ENCODE data around the gene ANXA5. TPM values are rescaled to one million over a fixed set of nuclear protein-coding genes. Genes with fewer than 3 reads are reported as not detected.
A peak's percentile ranks its signal among the peaks of the same experiment; 100 is the strongest.

The ANXA5 gene
- total RNA-seq, 1 donor from 2014 or later = 216 TPM

DNA sequence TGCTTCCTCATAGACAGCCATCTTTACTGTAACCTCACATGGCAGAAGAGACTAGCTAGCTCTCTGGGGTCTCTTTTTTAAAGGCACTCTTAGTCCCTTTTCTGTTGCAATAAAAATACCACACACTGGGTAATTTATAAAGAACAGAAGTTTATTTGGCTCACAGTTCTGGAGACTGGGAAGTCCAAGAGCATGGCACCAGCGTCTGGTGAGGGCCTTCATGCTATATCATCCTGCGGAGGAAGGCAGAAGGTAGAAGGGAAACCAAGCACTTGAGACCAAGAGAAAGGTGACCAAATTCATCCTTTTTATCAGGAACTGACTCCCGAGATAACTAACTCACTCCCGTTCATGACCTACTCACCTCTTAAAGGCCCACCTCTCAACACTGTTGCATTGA is 5.4 kb upstream of the ANXA5 start:
- no peak overlapping the region for H3K4me3 ChIP-seq
- peaks cover 3% of the 10 kb centered on the region for H3K27me3 Mint-ChIP-seq (ENCODE audit: insufficient read depth, low read depth)
- no peak overlapping the region for H3K27ac Mint-ChIP-seq
- no peaks in the 10 kb centered on the region for H3K4me1 ChIP-seq
- H3K4me3 Mint-ChIP-seq = no peak overlapping the region
- H3K4me1 Mint-ChIP-seq = peaks cover 9% of the 10 kb centered on the region
- no peaks in the 10 kb centered on the region for H3K9me3 ChIP-seq (ENCODE audit: low read depth)
- no peak overlapping the region for H3K9ac ChIP-seq
- no peaks in the 10 kb centered on the region for H3K27me3 ChIP-seq
- no peak for DNase-seq (ENCODE audit: low spot score)
- TF ChIP-seq EZH2phosphoT487 (IDR thresholded peaks at IDR 0.05) (no peak), EZH2 (IDR thresholded peaks at IDR 0.05) (no peak)
- TF ChIP-seq, protein P1, sequence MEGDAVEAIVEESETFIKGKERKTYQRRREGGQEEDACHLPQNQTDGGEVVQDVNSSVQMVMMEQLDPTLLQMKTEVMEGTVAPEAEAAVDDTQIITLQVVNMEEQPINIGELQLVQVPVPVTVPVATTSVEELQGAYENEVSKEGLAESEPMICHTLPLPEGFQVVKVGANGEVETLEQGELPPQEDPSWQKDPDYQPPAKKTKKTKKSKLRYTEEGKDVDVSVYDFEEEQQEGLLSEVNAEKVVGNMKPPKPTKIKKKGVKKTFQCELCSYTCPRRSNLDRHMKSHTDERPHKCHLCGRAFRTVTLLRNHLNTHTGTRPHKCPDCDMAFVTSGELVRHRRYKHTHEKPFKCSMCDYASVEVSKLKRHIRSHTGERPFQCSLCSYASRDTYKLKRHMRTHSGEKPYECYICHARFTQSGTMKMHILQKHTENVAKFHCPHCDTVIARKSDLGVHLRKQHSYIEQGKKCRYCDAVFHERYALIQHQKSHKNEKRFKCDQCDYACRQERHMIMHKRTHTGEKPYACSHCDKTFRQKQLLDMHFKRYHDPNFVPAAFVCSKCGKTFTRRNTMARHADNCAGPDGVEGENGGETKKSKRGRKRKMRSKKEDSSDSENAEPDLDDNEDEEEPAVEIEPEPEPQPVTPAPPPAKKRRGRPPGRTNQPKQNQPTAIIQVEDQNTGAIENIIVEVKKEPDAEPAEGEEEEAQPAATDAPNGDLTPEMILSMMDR (IDR thresholded peaks at IDR 0.05) = no peak
- no peak overlapping the region for H3K4me2 ChIP-seq
- H3F3A ChIP-seq (ENCODE audit: low read depth) = peaks cover 8% of the 10 kb centered on the region
- no peaks in the 10 kb centered on the region for H3K36me3 Mint-ChIP-seq
- no peaks in the 10 kb centered on the region for H3K79me2 ChIP-seq (ENCODE audit: low read depth)
- no peaks in the 10 kb centered on the region for H4K20me1 ChIP-seq (ENCODE audit: low read depth)
- no peak overlapping the region for H3K27ac ChIP-seq
- H2AFZ ChIP-seq (replicated peaks) = no peak overlapping the region
- peaks cover 6% of the 10 kb centered on the region for H3K9me3 Mint-ChIP-seq
- no peaks in the 10 kb centered on the region for H3K36me3 ChIP-seq

DNA sequence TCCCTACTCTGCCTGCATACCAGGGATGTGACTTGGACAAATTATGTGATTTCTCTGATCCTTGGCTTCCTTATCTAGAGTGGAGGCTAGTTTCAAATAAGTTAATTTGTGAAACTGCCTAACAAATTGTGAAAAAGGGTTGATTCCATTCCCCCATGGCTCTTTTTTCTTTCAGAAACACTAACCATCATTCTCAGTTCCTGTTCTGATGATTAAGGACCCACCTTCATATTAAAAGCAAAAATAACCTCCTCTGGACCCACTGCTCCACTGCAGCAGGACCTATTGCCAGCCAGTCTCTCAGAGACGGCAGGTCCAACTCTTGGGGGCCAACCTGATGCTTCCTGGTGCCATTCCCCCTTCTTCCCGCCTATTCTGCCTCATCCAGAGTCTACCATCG is 4.5 kb upstream of the ANXA5 start:
- no peaks in the 10 kb centered on the region for H3K36me3 ChIP-seq
- peaks cover 1% of the 10 kb centered on the region for H3K9me3 Mint-ChIP-seq
- DNase-seq (ENCODE audit: low spot score) = no peak
- peaks cover 9% of the 10 kb centered on the region for H3K4me1 Mint-ChIP-seq
- no peak overlapping the region for H3K27ac Mint-ChIP-seq
- no peak overlapping the region for H2AFZ ChIP-seq (replicated peaks)
- H3K36me3 Mint-ChIP-seq = no peaks in the 10 kb centered on the region
- peaks cover 12% of the 10 kb centered on the region for H3F3A ChIP-seq (ENCODE audit: low read depth)
- no peak overlapping the region for H3K4me2 ChIP-seq
- H3K27me3 Mint-ChIP-seq (ENCODE audit: insufficient read depth, low read depth) = peaks cover 3% of the 10 kb centered on the region
- H3K79me2 ChIP-seq (ENCODE audit: low read depth) = no peaks in the 10 kb centered on the region
- no peak overlapping the region for H3K27ac ChIP-seq
- H3K27me3 ChIP-seq = no peaks in the 10 kb centered on the region
- no peak overlapping the region for H3K4me3 ChIP-seq
- no peaks in the 10 kb centered on the region for H3K9me3 ChIP-seq (ENCODE audit: low read depth)
- no peak overlapping the region for H3K9ac ChIP-seq
- no peak overlapping the region for H3K4me3 Mint-ChIP-seq
- TF ChIP-seq EZH2 (IDR thresholded peaks at IDR 0.05) = no peak
- TF ChIP-seq EZH2phosphoT487 (IDR thresholded peaks at IDR 0.05) = no peak
- TF ChIP-seq, protein P1 (IDR thresholded peaks at IDR 0.05) = no peak
- no peaks in the 10 kb centered on the region for H3K4me1 ChIP-seq
- no peaks in the 10 kb centered on the region for H4K20me1 ChIP-seq (ENCODE audit: low read depth)

DNA sequence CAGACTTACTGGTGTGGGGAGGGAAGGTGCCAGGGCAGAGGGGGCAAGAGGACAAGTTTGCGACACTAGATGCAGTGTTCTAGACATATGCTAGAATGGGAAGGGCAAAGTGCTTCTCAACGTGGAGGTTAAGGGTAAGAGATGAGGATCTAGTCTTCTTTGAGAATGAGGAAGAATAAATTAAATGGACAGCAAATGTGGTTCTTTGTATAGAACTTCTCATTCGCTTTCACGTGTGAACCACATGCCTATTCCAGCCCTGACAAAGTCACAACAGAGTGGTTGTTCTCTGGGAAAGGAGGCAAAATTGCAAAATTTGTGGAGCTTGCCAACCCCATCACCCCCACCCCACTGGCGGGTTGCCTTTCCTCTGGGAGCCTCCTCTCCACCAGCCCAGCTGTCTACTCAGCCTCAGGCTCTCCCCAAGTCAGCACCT is 1.5 kb upstream of the ANXA5 start:
- peak overlapping the region; percentile 88 for H3K4me2 ChIP-seq
- peak overlapping the region; percentile 88 for H3K4me3 Mint-ChIP-seq
- H3K36me3 Mint-ChIP-seq = no peaks in the 10 kb centered on the region

More for the DNA sequence above, 1.5 kb upstream of the ANXA5 start:
- Mint-ChIP-seq H3K9me3 (no peaks in the 10 kb centered on the region), H3K27me3 (ENCODE audit: insufficient read depth, low read depth) (no peaks in the 10 kb centered on the region), H3K27ac (no peak overlapping the region), H3K4me1 (peaks cover 18% of the 10 kb centered on the region)
- TF ChIP-seq, protein P1 (IDR thresholded peaks at IDR 0.05) = no peak
- TF ChIP-seq EZH2phosphoT487 (IDR thresholded peaks at IDR 0.05) (no peak), EZH2 (IDR thresholded peaks at IDR 0.05) (no peak)
- no peaks in the 10 kb centered on the region for H3K27me3 ChIP-seq
- no peak overlapping the region for H3K4me3 ChIP-seq
- H4K20me1 ChIP-seq (ENCODE audit: low read depth) = peaks cover 5% of the 10 kb centered on the region
- no peak overlapping the region for H3K27ac ChIP-seq
- peaks cover 9% of the 10 kb centered on the region for H3K4me1 ChIP-seq
- peaks cover 13% of the 10 kb centered on the region for H3F3A ChIP-seq (ENCODE audit: low read depth)
- peaks cover 25% of the 10 kb centered on the region for H3K79me2 ChIP-seq (ENCODE audit: low read depth)
- no peaks in the 10 kb centered on the region for H3K36me3 ChIP-seq
- H3K9ac ChIP-seq = no peak overlapping the region
- no peaks in the 10 kb centered on the region for H3K9me3 ChIP-seq (ENCODE audit: low read depth)
- no peak for DNase-seq (ENCODE audit: low spot score)
- H2AFZ ChIP-seq (replicated peaks) = no peak overlapping the region

All from neural progenitor cell (in vitro differentiated cells).